AG10803 (cell line): Measurements from ENCODE around the gene GAB1.

Source experiments
- DNase-seq: peaks from one replicate; pipeline ENCODE4 v3.0.0; 2010; ENCODE audit warnings: low read depth
- H3K4me3 ChIP-seq: 2 replicates; pipeline ENCODE4 v1.5.1; 2011; ENCODE audit warnings: mild to moderate bottlenecking, low read length, control low read depth
- CTCF ChIP-seq: conservative IDR thresholded peaks from 2 replicates; pipeline ENCODE4 v1.5.1; 2011; ENCODE audit warnings: mild to moderate bottlenecking, low read length, control low read depth, inconsistent platforms

Gene GAB1

GRCh38 chr4:143377611-143378099 lies 41.0 kb downstream of the GAB1 start:
- DNase-seq = no peak
- no peak overlapping the region for H3K4me3 ChIP-seq
- no peak for TF ChIP-seq CTCF

GRCh38 chr4:143380629-143381028 lies 44.0 kb downstream of the GAB1 start:
- TF ChIP-seq CTCF = no peak
- no peak overlapping the region for H3K4me3 ChIP-seq
- DNase-seq = no peak

DNA sequence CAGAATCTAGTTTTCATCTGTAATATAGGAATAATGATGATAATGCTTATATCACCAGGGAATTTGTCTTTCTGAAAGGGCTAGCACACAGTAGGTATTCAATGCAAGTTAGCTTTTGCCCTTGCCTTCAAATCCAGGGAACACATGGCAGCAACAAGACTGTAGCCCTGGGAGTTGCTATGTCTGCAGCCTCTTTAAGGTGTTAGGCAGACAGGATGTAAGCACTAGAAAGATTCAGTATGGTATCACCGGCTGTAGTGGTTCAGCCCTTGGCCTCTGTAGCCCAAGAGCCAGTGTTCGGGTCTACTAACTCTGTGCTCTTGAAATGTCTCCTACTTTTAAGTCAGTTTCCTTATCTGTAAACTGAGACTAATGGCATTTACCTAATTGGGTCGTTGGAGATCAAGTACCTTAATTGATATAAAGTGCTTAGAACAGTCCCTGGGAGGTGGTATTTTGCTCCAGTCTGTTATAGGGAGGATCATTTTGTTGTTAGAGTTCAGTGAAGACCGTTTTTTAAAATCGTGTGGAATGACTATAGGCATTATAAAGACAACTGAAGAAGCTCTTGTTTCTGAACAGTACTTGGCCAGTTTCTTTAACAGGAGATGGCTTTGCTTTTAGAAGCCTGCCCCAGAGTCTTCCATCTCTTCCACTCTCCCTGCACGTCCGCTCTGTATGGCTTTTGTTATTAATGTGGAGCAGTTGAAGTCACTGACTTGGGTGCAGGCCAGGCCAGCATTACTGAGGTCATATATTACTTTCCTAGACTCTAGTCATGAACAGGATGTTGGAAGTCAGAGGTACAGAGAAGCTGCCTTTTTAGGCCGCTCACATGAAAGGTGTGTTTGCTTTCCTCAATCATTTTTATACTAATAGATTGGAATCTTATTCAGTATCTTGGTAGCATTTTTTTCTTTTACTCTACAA lies 44.8 kb downstream of the GAB1 start:
- peak; percentile 80 for DNase-seq
- TF ChIP-seq CTCF = no peak
- H3K4me3 ChIP-seq = no peak overlapping the region

DNA sequence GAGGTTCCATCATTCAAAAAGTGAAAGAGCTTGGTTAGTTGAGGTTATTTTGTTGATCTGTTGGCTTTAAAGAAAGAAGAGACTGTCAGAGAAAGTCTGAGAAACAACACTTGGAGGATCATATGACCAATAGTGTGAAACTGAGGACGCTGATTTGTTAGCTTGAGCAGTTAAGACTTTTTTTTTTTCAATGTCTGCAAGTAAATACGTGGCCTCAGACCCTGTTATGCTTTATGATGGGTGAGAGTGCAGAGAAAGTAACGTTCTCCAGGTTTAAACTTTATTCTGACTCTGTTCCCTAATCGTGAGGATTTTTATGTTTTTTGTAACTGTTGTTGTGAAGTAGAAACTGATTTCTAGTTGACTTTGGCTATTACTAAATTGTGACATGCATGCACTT lies 45.9 kb downstream of the GAB1 start:
- no peak for TF ChIP-seq CTCF
- no peak overlapping the region for H3K4me3 ChIP-seq
- DNase-seq = no peak

DNA sequence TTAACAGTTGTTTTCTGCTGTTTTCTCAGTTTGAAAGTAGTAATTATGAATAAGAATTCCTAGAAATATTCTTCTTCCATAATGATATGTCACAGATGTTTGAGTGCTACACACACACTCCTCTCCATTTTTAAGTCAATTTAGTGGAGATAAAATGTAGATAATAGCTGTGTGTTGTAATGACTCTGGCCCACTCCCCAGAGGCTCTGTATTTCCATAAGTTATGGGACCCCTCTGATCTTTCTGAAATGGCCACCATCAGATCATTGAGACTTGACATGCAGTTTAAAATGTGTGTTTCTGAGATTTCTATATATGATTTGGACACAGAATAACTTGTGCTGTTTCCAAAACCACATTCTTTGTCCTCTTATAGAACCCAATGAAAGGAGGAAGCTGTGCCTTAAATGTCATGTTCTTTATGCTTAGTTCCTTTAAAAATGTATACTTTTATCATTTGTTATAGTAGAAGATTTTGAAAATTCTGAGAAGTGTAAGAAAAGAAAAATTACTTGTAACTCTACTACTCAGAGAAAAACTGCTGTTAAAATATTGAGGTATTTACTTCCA lies 46.4 kb downstream of the GAB1 start:
- TF ChIP-seq CTCF = no peak
- H3K4me3 ChIP-seq = no peak overlapping the region
- no peak for DNase-seq

GRCh38 chr4:143384381-143384994 lies 47.8 kb downstream of the GAB1 start:
- peak; percentile 84 for DNase-seq
- TF ChIP-seq CTCF = no peak
- H3K4me3 ChIP-seq = no peak overlapping the region
